Measurements from ENCODE around the gene HELZ. TPM values are rescaled to one million over a fixed set of nuclear protein-coding genes. Genes with fewer than 3 reads are reported as not detected.
A peak's percentile ranks its signal among the peaks of the same experiment; 100 is the strongest.

Gene HELZ
- total and polyA plus RNA-seq, 2 experiments from 2014 or later, result 27.6 to 31.7 TPM

DNA sequence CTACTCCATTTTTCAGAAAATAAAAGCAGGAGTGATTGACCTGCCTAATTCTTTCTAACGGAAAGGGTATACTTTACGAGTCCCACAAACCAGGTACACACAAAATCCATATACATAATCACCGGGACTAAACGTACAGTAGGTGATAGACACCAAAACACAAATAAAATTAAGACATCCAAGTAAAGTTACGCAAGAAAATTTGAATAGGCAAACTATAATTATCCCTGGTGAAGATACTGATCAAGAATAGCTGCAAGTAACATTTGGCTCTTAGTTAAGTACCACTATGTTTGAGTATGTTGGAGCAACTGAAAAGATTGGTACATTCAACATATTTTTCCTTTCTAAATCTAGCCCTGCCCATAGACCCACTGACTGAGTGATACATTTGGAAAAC, 1.7 kb downstream of the HELZ start:
- Histone ChIP-seq H3K36me3 (no peaks in the 10 kb centered on the region), H3K4me3 (peak overlapping the region; percentile 96)
- TF ChIP-seq, protein P1, sequence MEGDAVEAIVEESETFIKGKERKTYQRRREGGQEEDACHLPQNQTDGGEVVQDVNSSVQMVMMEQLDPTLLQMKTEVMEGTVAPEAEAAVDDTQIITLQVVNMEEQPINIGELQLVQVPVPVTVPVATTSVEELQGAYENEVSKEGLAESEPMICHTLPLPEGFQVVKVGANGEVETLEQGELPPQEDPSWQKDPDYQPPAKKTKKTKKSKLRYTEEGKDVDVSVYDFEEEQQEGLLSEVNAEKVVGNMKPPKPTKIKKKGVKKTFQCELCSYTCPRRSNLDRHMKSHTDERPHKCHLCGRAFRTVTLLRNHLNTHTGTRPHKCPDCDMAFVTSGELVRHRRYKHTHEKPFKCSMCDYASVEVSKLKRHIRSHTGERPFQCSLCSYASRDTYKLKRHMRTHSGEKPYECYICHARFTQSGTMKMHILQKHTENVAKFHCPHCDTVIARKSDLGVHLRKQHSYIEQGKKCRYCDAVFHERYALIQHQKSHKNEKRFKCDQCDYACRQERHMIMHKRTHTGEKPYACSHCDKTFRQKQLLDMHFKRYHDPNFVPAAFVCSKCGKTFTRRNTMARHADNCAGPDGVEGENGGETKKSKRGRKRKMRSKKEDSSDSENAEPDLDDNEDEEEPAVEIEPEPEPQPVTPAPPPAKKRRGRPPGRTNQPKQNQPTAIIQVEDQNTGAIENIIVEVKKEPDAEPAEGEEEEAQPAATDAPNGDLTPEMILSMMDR (IDR thresholded peaks at IDR 0.05; ENCODE audit: low read depth, low read length), result no peak

DNA sequence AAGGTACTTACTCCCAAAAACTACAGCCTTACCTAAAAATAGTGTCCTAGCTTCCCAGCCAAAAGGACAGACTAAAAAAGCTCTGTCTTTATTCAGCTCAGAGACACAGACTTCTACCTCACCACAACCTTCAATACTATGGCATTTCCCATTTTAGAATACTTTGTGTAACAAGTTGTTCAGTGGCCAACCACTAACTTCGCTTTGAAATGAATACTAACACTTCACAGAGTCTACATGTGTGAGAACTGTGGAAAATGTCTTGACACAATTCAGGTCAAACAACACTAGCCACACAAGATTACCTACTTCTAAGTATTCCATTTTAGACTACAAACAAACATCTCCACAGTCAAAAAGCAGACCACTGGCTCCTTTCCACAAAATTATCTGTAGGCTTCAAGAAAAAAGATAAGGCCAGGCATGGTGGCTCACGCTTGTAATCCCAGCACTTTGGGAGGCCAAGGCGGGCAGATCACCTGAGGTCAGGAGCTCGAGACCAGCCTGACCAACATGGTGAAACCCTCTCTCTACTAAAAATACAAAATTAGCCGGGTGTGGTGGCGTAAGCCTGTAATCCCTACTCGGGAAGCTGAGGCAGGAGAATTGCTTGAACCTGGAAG, 3.2 kb downstream of the HELZ start:
- H3K4me3 ChIP-seq, result no peak overlapping the region
- no peak for DNase-seq (ENCODE audit: low read depth in 1 of 2, low spot score in 1 of 2)
- TF ChIP-seq, protein P1 (IDR thresholded peaks at IDR 0.05; ENCODE audit: low read depth, low read length), result no peak
- peaks cover 47% of the 10 kb centered on the region for H3K4me1 ChIP-seq (ENCODE audit: low read depth)
- H3K27ac ChIP-seq, result no peak overlapping the region
- H3K9me3 ChIP-seq (ENCODE audit: low read depth), result no peaks in the 10 kb centered on the region
- peaks cover 3% of the 10 kb centered on the region for H3K36me3 ChIP-seq
- no peaks in the 10 kb centered on the region for H3K27me3 ChIP-seq

More for the DNA sequence above, 1.7 kb downstream of the HELZ start:
- Histone ChIP-seq H3K27me3 (no peaks in the 10 kb centered on the region), H3K4me1 (ENCODE audit: low read depth) (peaks cover 47% of the 10 kb centered on the region), H3K27ac (no peak overlapping the region), H3K9me3 (ENCODE audit: low read depth) (no peaks in the 10 kb centered on the region)
- no peak for DNase-seq (ENCODE audit: low read depth in 1 of 2, low spot score in 1 of 2)

DNA sequence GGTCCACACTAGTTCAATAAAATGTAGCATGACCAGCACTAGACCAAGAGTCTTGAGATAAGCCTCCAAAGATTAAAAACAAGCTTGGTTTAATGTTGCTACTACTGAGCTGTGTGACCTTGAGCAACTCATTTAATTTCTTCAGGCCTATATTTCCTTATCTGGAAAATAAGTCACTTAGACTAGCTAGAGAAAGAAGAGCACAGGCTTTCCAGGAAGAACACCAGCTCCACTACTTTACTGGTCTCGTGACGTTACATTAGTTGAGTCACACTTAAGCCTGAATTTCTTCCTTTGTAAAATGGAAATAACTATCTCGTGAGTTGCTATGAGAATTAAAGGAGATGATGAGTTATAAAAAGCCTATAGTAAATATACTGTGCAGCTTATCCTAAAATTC, 5.4 kb downstream of the HELZ start:
- no peak overlapping the region for H3K27ac ChIP-seq
- H3K27me3 ChIP-seq, result no peaks in the 10 kb centered on the region
- no peak overlapping the region for H3K4me3 ChIP-seq
- H3K36me3 ChIP-seq, result peaks cover 6% of the 10 kb centered on the region
- H3K9me3 ChIP-seq (ENCODE audit: low read depth), result no peaks in the 10 kb centered on the region
- peak in 1 of 2 donors; percentile 83 for DNase-seq (ENCODE audit: low read depth in 1 of 2, low spot score in 1 of 2)
- H3K4me1 ChIP-seq (ENCODE audit: low read depth), result peaks cover 47% of the 10 kb centered on the region
- TF ChIP-seq, protein P1 (IDR thresholded peaks at IDR 0.05; ENCODE audit: low read depth, low read length), result no peak

DNA sequence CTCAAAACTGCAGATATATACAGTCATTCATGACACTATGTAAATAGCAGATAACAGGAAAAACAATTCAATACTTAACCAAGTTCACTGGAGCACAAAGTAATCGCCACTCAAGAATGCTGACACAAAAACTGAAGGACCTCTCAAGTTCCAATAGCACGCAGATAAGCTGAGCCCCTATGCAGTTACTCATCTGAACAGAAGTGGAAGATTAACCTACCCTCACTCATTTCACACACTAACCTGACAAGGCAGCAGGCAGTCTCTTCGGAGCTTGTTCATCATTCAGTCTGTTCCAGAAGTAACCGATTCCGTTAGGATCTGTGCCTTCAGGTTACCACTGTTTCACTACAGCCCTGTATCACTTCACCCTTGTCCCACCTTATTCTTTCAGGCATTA, 6.0 kb downstream of the HELZ start:
- Histone ChIP-seq H3K27ac (no peak overlapping the region), H3K9me3 (ENCODE audit: low read depth) (no peaks in the 10 kb centered on the region), H3K4me3 (no peak overlapping the region), H3K36me3 (peaks cover 6% of the 10 kb centered on the region), H3K27me3 (no peaks in the 10 kb centered on the region), H3K4me1 (ENCODE audit: low read depth) (peaks cover 45% of the 10 kb centered on the region)
- DNase-seq (ENCODE audit: low read depth in 1 of 2, low spot score in 1 of 2), result peak in 1 of 2 donors; percentile 59
- TF ChIP-seq, protein P1 (IDR thresholded peaks at IDR 0.05; ENCODE audit: low read depth, low read length), result no peak

DNA sequence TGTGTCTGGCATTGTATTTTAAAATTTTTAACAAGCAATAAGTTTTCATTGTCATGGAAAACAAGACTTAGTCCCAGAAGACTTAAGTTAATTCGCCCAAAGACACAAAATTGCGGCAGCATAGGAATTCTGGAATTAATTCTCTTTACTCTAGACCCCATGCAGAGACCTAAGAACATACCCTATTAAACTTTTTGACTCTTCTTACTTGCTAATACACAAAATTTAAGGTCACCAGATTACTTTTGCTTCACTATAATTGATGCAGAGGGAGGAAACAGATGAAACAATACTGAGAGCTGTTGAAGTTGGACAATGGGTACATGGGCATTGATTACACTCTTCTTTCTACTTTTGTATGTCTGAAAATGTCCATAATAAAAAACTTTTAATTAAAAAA, 12.6 kb downstream of the HELZ start:
- Histone ChIP-seq H3K9me3 (ENCODE audit: low read depth) (no peaks in the 10 kb centered on the region), H3K27me3 (no peaks in the 10 kb centered on the region), H3K27ac (no peak overlapping the region), H3K4me3 (no peak overlapping the region), H3K36me3 (peaks cover 11% of the 10 kb centered on the region), H3K4me1 (ENCODE audit: low read depth) (no peaks in the 10 kb centered on the region)
- no peak for DNase-seq (ENCODE audit: low read depth in 1 of 2, low spot score in 1 of 2)
- TF ChIP-seq, protein P1 (IDR thresholded peaks at IDR 0.05; ENCODE audit: low read depth, low read length), result no peak
